ENCODE results near the gene NDUFV1.

DNA sequence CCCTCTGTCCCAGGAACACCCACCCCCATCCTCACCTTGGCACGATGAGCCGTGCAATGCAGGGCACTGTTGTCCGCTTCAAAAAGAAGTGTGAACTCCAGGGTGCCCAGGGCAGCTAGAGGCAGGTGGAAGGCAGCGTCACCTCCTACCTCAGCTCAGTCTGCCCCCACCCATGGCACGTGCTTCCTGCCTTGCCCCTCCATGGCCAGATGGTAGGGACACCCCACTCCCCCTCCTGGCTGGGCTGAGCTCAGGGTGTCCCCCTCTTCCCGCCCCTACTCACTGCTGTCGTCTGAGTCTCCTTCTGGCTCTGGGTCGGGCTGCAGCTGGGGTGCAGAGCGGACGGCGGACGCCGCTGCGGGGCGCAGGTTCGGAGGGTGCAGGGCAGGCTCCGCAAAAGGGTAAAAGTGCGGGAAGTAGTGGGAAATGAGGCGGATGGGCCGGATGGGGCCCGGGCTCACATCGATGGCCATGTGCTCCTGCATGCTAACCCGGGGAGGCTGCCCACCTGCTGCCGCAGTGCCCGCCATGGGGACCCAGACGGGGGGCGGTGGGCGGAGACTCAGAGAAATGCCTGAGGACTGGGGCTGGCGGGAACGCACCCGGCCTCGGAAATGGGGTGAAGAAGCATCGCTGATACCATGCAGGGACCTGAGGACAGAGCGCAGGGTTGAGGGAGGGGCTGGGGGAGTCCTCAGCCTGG, 9.1 kb downstream of the NDUFV1 start:
- TF ChIP-seq, protein P1, sequence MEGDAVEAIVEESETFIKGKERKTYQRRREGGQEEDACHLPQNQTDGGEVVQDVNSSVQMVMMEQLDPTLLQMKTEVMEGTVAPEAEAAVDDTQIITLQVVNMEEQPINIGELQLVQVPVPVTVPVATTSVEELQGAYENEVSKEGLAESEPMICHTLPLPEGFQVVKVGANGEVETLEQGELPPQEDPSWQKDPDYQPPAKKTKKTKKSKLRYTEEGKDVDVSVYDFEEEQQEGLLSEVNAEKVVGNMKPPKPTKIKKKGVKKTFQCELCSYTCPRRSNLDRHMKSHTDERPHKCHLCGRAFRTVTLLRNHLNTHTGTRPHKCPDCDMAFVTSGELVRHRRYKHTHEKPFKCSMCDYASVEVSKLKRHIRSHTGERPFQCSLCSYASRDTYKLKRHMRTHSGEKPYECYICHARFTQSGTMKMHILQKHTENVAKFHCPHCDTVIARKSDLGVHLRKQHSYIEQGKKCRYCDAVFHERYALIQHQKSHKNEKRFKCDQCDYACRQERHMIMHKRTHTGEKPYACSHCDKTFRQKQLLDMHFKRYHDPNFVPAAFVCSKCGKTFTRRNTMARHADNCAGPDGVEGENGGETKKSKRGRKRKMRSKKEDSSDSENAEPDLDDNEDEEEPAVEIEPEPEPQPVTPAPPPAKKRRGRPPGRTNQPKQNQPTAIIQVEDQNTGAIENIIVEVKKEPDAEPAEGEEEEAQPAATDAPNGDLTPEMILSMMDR (IDR thresholded peaks at IDR 0.05; ENCODE audit: borderline replicate concordance, extremely low read depth, low read length, poor library complexity, severe bottlenecking): no peak
- TF ChIP-seq EZH2 (IDR thresholded peaks at IDR 0.05; ENCODE audit: borderline replicate concordance, low read depth, low read length, severe bottlenecking): no peak

Data from DND-41 (cell line).